Measurements from ENCODE around the gene RAB4A.

RAB4A gene

GRCh38 chr1:229241390-229241789, 29.5 kb upstream of the RAB4A start:
- H3K4me3 ChIP-seq (ENCODE audit: low read length): no peak overlapping the region
- no peaks in the 10 kb centered on the region for H3K79me2 ChIP-seq (ENCODE audit: low read length)
- H3K9me2 ChIP-seq (replicated peaks; ENCODE audit: insufficient read depth, low read length): no peaks in the 10 kb centered on the region
- H2AFZ ChIP-seq (ENCODE audit: low read length): no peak overlapping the region
- no peaks in the 10 kb centered on the region for H3F3A ChIP-seq (ENCODE audit: insufficient read depth, low read length)
- H3K36me3 ChIP-seq (replicated peaks; ENCODE audit: insufficient read depth, low read length): no peaks in the 10 kb centered on the region
- no peaks in the 10 kb centered on the region for H3K27me3 ChIP-seq (replicated peaks; ENCODE audit: insufficient read depth, low read length)
- no peak for TF ChIP-seq EZH2phosphoT487 (IDR thresholded peaks at IDR 0.05; ENCODE audit: low read length)
- TF ChIP-seq CTCF (IDR thresholded peaks at IDR 0.05; ENCODE audit: low read length): no peak
- TF ChIP-seq EZH2 (optimal IDR thresholded peaks at IDR 0.05; ENCODE audit: low read depth, low read length): no peak
- no peak overlapping the region for H3K9ac ChIP-seq (ENCODE audit: low read length)
- H4K20me1 ChIP-seq (ENCODE audit: insufficient read depth, low read length): no peaks in the 10 kb centered on the region
- no peak overlapping the region for H3K4me2 ChIP-seq (ENCODE audit: low read depth, low read length)
- no peak for DNase-seq
- no peaks in the 10 kb centered on the region for H3K9me3 ChIP-seq (replicated peaks; ENCODE audit: insufficient read depth, low read length)
- no peaks in the 10 kb centered on the region for H3K4me1 ChIP-seq (ENCODE audit: low read length)
- no peak overlapping the region for H3K27ac ChIP-seq (ENCODE audit: low read length)

GRCh38 chr1:229243638-229244037, 27.3 kb upstream of the RAB4A start:
- Histone ChIP-seq H3K9me2 (replicated peaks; ENCODE audit: insufficient read depth, low read length) (no peaks in the 10 kb centered on the region), H3K4me1 (ENCODE audit: low read length) (peaks cover 3% of the 10 kb centered on the region), H3K27ac (ENCODE audit: low read length) (no peak overlapping the region), H3K9ac (ENCODE audit: low read length) (no peak overlapping the region), H3K79me2 (ENCODE audit: low read length) (no peaks in the 10 kb centered on the region), H4K20me1 (ENCODE audit: insufficient read depth, low read length) (no peaks in the 10 kb centered on the region), H3K4me3 (ENCODE audit: low read length) (no peak overlapping the region), H3K9me3 (replicated peaks; ENCODE audit: insufficient read depth, low read length) (no peaks in the 10 kb centered on the region), H3K27me3 (replicated peaks; ENCODE audit: insufficient read depth, low read length) (no peaks in the 10 kb centered on the region), H2AFZ (ENCODE audit: low read length) (no peak overlapping the region), H3K36me3 (replicated peaks; ENCODE audit: insufficient read depth, low read length) (no peaks in the 10 kb centered on the region), H3F3A (ENCODE audit: insufficient read depth, low read length) (no peaks in the 10 kb centered on the region), H3K4me2 (ENCODE audit: low read depth, low read length) (no peak overlapping the region)
- TF ChIP-seq CTCF (IDR thresholded peaks at IDR 0.05; ENCODE audit: low read length): no peak
- no peak for TF ChIP-seq EZH2 (optimal IDR thresholded peaks at IDR 0.05; ENCODE audit: low read depth, low read length)
- TF ChIP-seq EZH2phosphoT487 (IDR thresholded peaks at IDR 0.05; ENCODE audit: low read length): no peak
- DNase-seq: no peak

GRCh38 chr1:229244091-229244490, 26.8 kb upstream of the RAB4A start:
- Histone ChIP-seq H3K9me3 (replicated peaks; ENCODE audit: insufficient read depth, low read length) (no peaks in the 10 kb centered on the region), H3K4me1 (ENCODE audit: low read length) (peaks cover 7% of the 10 kb centered on the region), H3K9ac (ENCODE audit: low read length) (no peak overlapping the region), H3K4me3 (ENCODE audit: low read length) (no peak overlapping the region), H3K4me2 (ENCODE audit: low read depth, low read length) (no peak overlapping the region), H3F3A (ENCODE audit: insufficient read depth, low read length) (no peaks in the 10 kb centered on the region), H3K27ac (ENCODE audit: low read length) (no peak overlapping the region), H4K20me1 (ENCODE audit: insufficient read depth, low read length) (no peaks in the 10 kb centered on the region), H2AFZ (ENCODE audit: low read length) (no peak overlapping the region), H3K27me3 (replicated peaks; ENCODE audit: insufficient read depth, low read length) (no peaks in the 10 kb centered on the region), H3K9me2 (replicated peaks; ENCODE audit: insufficient read depth, low read length) (no peaks in the 10 kb centered on the region), H3K79me2 (ENCODE audit: low read length) (no peaks in the 10 kb centered on the region), H3K36me3 (replicated peaks; ENCODE audit: insufficient read depth, low read length) (no peaks in the 10 kb centered on the region)
- no peak for DNase-seq
- no peak for TF ChIP-seq EZH2 (optimal IDR thresholded peaks at IDR 0.05; ENCODE audit: low read depth, low read length)
- TF ChIP-seq EZH2phosphoT487 (IDR thresholded peaks at IDR 0.05; ENCODE audit: low read length): no peak
- TF ChIP-seq CTCF (IDR thresholded peaks at IDR 0.05; ENCODE audit: low read length): no peak

All from MM.1S (cell line).